Activated naive CD4-positive, alpha-beta T cell treated with anti-CD3 and anti-CD28 coated beads for 36 hours (primary cell): ENCODE measurements around the gene TULP3. TPM values are rescaled to one million over a fixed set of nuclear protein-coding genes. Genes with fewer than 3 reads are reported as not detected.

Experiments used
- CTCF ChIA-PET: fragments of 350-600 bp; sonication (Branson Sonifier 250); formaldehyde crosslinking; loops from one replicate; lab custom pipeline; 2021; ENCODE audit warnings: antibody characterized with exemption; lab: Charles Lee
- DNase-seq: peaks from one replicate; pipeline ENCODE4 v3.0.0-alpha.2; 2020
- H3K27ac Mint-ChIP-seq: one replicate; pipeline ENCODE4 v1.8.0; 2021; ENCODE audit warnings: mild to moderate bottlenecking, mixed read lengths
- H3K27me3 Mint-ChIP-seq: one replicate; pipeline ENCODE4 v1.8.0; 2021; ENCODE audit warnings: low read depth, mixed read lengths
- H3K36me3 Mint-ChIP-seq: one replicate; pipeline ENCODE4 v1.8.0; 2021; ENCODE audit warnings: low read depth, mixed read lengths
- H3K4me1 Mint-ChIP-seq: one replicate; pipeline ENCODE4 v1.8.0; 2021; ENCODE audit warnings: low read depth, mixed read lengths
- H3K4me3 Mint-ChIP-seq: one replicate; pipeline ENCODE4 v1.8.0; 2021; ENCODE audit warnings: mild to moderate bottlenecking, moderate library complexity, mixed read lengths
- H3K9me3 Mint-ChIP-seq: one replicate; pipeline ENCODE4 v1.8.0; 2021; ENCODE audit warnings: mixed read lengths
- intact Hi-C: fragments of 100-400 bp; cut with micrococcal nuclease; formaldehyde crosslinking; loops from one replicate; pipeline ENCODE4 v1.15.1; 2023
- total RNA-seq, 2 experiments: library from RNA; stranded (reverse); gene quantifications; one replicate each; pipeline ENCODE4 v1.2.3, GENCODE V29; 2021

TULP3 gene
- total RNA-seq, result 1 to 10 TPM; 4.1 to 4.4 TPM

- Mint-ChIP-seq H3K9me3 (no peaks in the 10 kb centered on the region), H3K27ac (peak within 1 kb of the TSS; percentile 78), H3K4me3 (peak within 1 kb of the TSS; percentile 85), H3K4me1 (peaks cover 34% of the 10 kb centered on the region), H3K36me3 (peaks cover 17% of the 10 kb centered on the region), H3K27me3 (no peaks in the 10 kb centered on the region)
- peak; percentile 98 for DNase-seq
- CTCF ChIA-PET, result interaction anchor here (0.6 to 0.8 kb wide), 4 partner anchors 9 to 200 kb away, joined by 3 to 4 read pairs (median 3); no protein-coding TSS in a partner anchor
- intact Hi-C loops, result loop anchor here (1.0 to 5.0 kb wide), 6 partner anchors 13 to 198 kb away; partner anchors contain the start of genes FKBP4, FOXM1, ITFG2 and RHNO1
These were observed at the start of gene TULP3 for GRCh38 chr12:2890388-2891239. TULP3 (plus strand) TSS chr12:2890891; CDS start chr12:2890948, 57 bp downstream.

GRCh38 chr12:2841056-2841650, 49.5 kb upstream of the TULP3 start:
- peaks cover 24% of the 10 kb centered on the region for H3K36me3 Mint-ChIP-seq
- CTCF ChIA-PET, result no interaction called here

GRCh38 chr12:2842948-2843347, 47.7 kb upstream of the TULP3 start:
- intact Hi-C loops, result no loop called here
- DNase-seq, result no peak
- H3K27me3 Mint-ChIP-seq, result no peaks in the 10 kb centered on the region
- no peak overlapping the region for H3K27ac Mint-ChIP-seq
- H3K9me3 Mint-ChIP-seq, result no peaks in the 10 kb centered on the region
- CTCF ChIA-PET, result interaction anchor here (1.0 kb wide), 1 partner anchor 10 kb away, joined by 4 read pairs; no protein-coding TSS in a partner anchor
- H3K4me3 Mint-ChIP-seq, result no peak overlapping the region
- peaks cover 27% of the 10 kb centered on the region for H3K36me3 Mint-ChIP-seq
- H3K4me1 Mint-ChIP-seq, result no peaks in the 10 kb centered on the region

More at GRCh38 chr12:2841056-2841650, 49.5 kb upstream of the TULP3 start:
- intact Hi-C loops, result no loop called here
- no peaks in the 10 kb centered on the region for H3K27me3 Mint-ChIP-seq
- H3K4me3 Mint-ChIP-seq, result no peak overlapping the region
- H3K9me3 Mint-ChIP-seq, result no peaks in the 10 kb centered on the region
- DNase-seq, result no peak
- H3K4me1 Mint-ChIP-seq, result no peaks in the 10 kb centered on the region
- no peak overlapping the region for H3K27ac Mint-ChIP-seq

- CTCF ChIA-PET, result interaction anchor here (0.7 to 3.0 kb wide), 5 partner anchors 8 to 359 kb away, joined by 3 to 11 read pairs (median 3); no protein-coding TSS in a partner anchor
- Mint-ChIP-seq H3K27me3 (no peaks in the 10 kb centered on the region), H3K36me3 (peaks cover 22% of the 10 kb centered on the region), H3K27ac (no peak overlapping the region), H3K4me1 (no peaks in the 10 kb centered on the region), H3K9me3 (no peaks in the 10 kb centered on the region), H3K4me3 (no peak overlapping the region)
- DNase-seq, result no peak
- intact Hi-C loops, result no loop called here
These were observed 45.9 kb upstream of the TULP3 start for GRCh38 chr12:2844786-2845185.

GRCh38 chr12:2845280-2845679, 45.4 kb upstream of the TULP3 start:
- Mint-ChIP-seq H3K4me1 (no peaks in the 10 kb centered on the region), H3K27me3 (no peaks in the 10 kb centered on the region), H3K9me3 (no peaks in the 10 kb centered on the region), H3K27ac (no peak overlapping the region), H3K4me3 (no peak overlapping the region), H3K36me3 (peaks cover 20% of the 10 kb centered on the region)
- DNase-seq, result no peak
- intact Hi-C loops, result no loop called here
- CTCF ChIA-PET, result interaction anchor here (0.7 to 3.0 kb wide), 6 partner anchors 8 to 358 kb away, joined by 3 to 11 read pairs (median 3); no protein-coding TSS in a partner anchor

- H3K36me3 Mint-ChIP-seq, result peaks cover 8% of the 10 kb centered on the region
- peaks cover 2% of the 10 kb centered on the region for H3K4me1 Mint-ChIP-seq
- no peak for DNase-seq
- no peaks in the 10 kb centered on the region for H3K9me3 Mint-ChIP-seq
- intact Hi-C loops, result no loop called here
- no peak overlapping the region for H3K4me3 Mint-ChIP-seq
- CTCF ChIA-PET, result interaction anchor here (0.6 to 5.3 kb wide), 5 partner anchors 90 to 190 kb away, joined by 3 to 32 read pairs (median 5); no protein-coding TSS in a partner anchor
- H3K27ac Mint-ChIP-seq, result no peak overlapping the region
- H3K27me3 Mint-ChIP-seq, result no peaks in the 10 kb centered on the region
These were observed 38.8 kb upstream of the TULP3 start for GRCh38 chr12:2851931-2852330.

GRCh38 chr12:2853626-2854025, 37.1 kb upstream of the TULP3 start:
- H3K36me3 Mint-ChIP-seq, result peaks cover 6% of the 10 kb centered on the region
- H3K9me3 Mint-ChIP-seq, result no peaks in the 10 kb centered on the region
- peaks cover 2% of the 10 kb centered on the region for H3K4me1 Mint-ChIP-seq
- CTCF ChIA-PET, result interaction anchor here (0.6 to 5.3 kb wide), 14 partner anchors 9 to 756 kb away, joined by 3 to 32 read pairs (median 4); no protein-coding TSS in a partner anchor
- peak; percentile 62 for DNase-seq
- no peak overlapping the region for H3K4me3 Mint-ChIP-seq
- H3K27me3 Mint-ChIP-seq, result no peaks in the 10 kb centered on the region
- intact Hi-C loops, result loop anchor here (1.0 kb wide), 2 partner anchors 91 to 188 kb away; no protein-coding TSS in a partner anchor
- H3K27ac Mint-ChIP-seq, result no peak overlapping the region

- H3K27me3 Mint-ChIP-seq, result no peaks in the 10 kb centered on the region
- no peak overlapping the region for H3K4me3 Mint-ChIP-seq
- intact Hi-C loops, result no loop called here
- CTCF ChIA-PET, result interaction anchor here (0.5 to 5.3 kb wide), 13 partner anchors 7 to 191 kb away, joined by 3 to 32 read pairs (median 4); no protein-coding TSS in a partner anchor
- DNase-seq, result no peak
- H3K27ac Mint-ChIP-seq, result no peak overlapping the region
- H3K4me1 Mint-ChIP-seq, result peaks cover 2% of the 10 kb centered on the region
- peaks cover 12% of the 10 kb centered on the region for H3K36me3 Mint-ChIP-seq
- no peaks in the 10 kb centered on the region for H3K9me3 Mint-ChIP-seq
These were observed 35.8 kb upstream of the TULP3 start for GRCh38 chr12:2854669-2855453.

GRCh38 chr12:2855546-2855945, 35.1 kb upstream of the TULP3 start:
- Mint-ChIP-seq H3K27me3 (no peaks in the 10 kb centered on the region), H3K9me3 (no peaks in the 10 kb centered on the region), H3K36me3 (peaks cover 18% of the 10 kb centered on the region), H3K27ac (no peak overlapping the region), H3K4me1 (peaks cover 2% of the 10 kb centered on the region), H3K4me3 (no peak overlapping the region)
- no peak for DNase-seq
- CTCF ChIA-PET, result interaction anchor here (1.5 to 5.3 kb wide), 3 partner anchors 14 to 100 kb away, joined by 3 to 32 read pairs (median 5); no protein-coding TSS in a partner anchor
- intact Hi-C loops, result no loop called here

- peaks cover 2% of the 10 kb centered on the region for H3K4me1 Mint-ChIP-seq
- H3K36me3 Mint-ChIP-seq, result peaks cover 18% of the 10 kb centered on the region
- no peak overlapping the region for H3K27ac Mint-ChIP-seq
- no peaks in the 10 kb centered on the region for H3K9me3 Mint-ChIP-seq
- no peak overlapping the region for H3K4me3 Mint-ChIP-seq
- DNase-seq, result no peak
- CTCF ChIA-PET, result interaction anchor here (0.7 to 5.3 kb wide), 2 partner anchors 89 to 261 kb away, joined by 3 to 32 read pairs; no protein-coding TSS in a partner anchor
- intact Hi-C loops, result no loop called here
- no peaks in the 10 kb centered on the region for H3K27me3 Mint-ChIP-seq
These were observed 34.6 kb upstream of the TULP3 start for GRCh38 chr12:2856051-2856450.

- Mint-ChIP-seq H3K4me3 (no peak within 1 kb of the TSS), H3K36me3 (peaks cover 22% of the 10 kb centered on the region), H3K4me1 (peaks cover 2% of the 10 kb centered on the region), H3K9me3 (no peaks in the 10 kb centered on the region), H3K27ac (no peak within 1 kb of the TSS), H3K27me3 (no peaks in the 10 kb centered on the region)
- intact Hi-C loops, result no loop called here
- CTCF ChIA-PET, result interaction anchor here (1.1 to 1.6 kb wide), 2 partner anchors 11 to 88 kb away, joined by 3 to 4 read pairs; no protein-coding TSS in a partner anchor
- no peak for DNase-seq
These were observed 33.7 kb upstream of the TULP3 start, which contains the start of gene TEX52 for GRCh38 chr12:2857021-2857431. TEX52 (minus strand) TSS chr12:2857039; CDS start chr12:2857026, 13 bp downstream.
